PFSK-1 (cell line): ENCODE data around the gene SAG.

ENCODE experiments used
- FOXP2 ChIP-seq: optimal IDR thresholded peaks from 2 replicates; pipeline ENCODE3; 2011; ENCODE audit warnings: borderline replicate concordance, control low read depth, inconsistent platforms; ENCODE audit not compliant: insufficient read depth; ENCODE audit errors: extremely low read length, extremely low read depth
- POLR2AphosphoS5 ChIP-seq: IDR thresholded peaks from 2 replicates; pipeline ENCODE4 v1.6.1; 2012; ENCODE audit warnings: low read depth, mild to moderate bottlenecking, control low read depth, low read length, moderate library complexity
- SIN3A ChIP-seq: IDR thresholded peaks from 2 replicates; pipeline ENCODE4 v1.6.1; 2012; ENCODE audit warnings: mild to moderate bottlenecking, low read length, moderate library complexity, borderline replicate concordance; ENCODE audit not compliant: insufficient read depth
- TAF1 ChIP-seq: IDR thresholded peaks from 2 replicates; pipeline ENCODE4 v1.6.1; 2012; ENCODE audit warnings: low read length, control low read depth, borderline replicate concordance; ENCODE audit not compliant: insufficient read depth
- TF ChIP-seq, protein P1 (sequence below), 2 experiments: IDR thresholded peaks; 2 replicates each; pipeline versions ENCODE4 v1.6.1 to v1.8.0; 2011 to 2012; ENCODE audit warnings: low read depth in 2 of 2, low read length in 2 of 2, control low read depth in 1 of 2, inconsistent platforms in 1 of 2, mild to moderate bottlenecking in 1 of 2, moderate library complexity in 1 of 2; ENCODE audit not compliant: insufficient read depth in 1 of 2

SAG gene

DNA sequence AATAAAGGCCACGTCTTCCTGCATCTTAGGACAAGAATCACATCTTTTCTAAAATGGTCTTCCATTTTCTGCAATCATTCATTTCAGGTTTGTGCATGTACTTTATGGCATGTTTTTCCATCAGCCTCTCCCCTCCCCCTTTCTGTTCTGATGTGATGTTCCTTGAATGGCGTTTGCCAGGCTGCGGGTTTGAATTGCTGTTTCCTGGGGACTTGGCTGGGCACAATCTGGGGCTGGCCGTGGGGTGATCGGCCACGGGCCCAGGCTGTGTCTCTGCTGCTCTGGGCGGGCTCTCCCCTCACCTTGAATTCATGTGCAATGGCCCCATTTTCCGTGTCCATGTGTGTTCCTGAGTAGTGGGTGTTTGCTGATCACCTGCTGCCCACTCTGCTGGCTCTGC lies 61.8 kb downstream of the SAG start:
- TF ChIP-seq, protein P1, sequence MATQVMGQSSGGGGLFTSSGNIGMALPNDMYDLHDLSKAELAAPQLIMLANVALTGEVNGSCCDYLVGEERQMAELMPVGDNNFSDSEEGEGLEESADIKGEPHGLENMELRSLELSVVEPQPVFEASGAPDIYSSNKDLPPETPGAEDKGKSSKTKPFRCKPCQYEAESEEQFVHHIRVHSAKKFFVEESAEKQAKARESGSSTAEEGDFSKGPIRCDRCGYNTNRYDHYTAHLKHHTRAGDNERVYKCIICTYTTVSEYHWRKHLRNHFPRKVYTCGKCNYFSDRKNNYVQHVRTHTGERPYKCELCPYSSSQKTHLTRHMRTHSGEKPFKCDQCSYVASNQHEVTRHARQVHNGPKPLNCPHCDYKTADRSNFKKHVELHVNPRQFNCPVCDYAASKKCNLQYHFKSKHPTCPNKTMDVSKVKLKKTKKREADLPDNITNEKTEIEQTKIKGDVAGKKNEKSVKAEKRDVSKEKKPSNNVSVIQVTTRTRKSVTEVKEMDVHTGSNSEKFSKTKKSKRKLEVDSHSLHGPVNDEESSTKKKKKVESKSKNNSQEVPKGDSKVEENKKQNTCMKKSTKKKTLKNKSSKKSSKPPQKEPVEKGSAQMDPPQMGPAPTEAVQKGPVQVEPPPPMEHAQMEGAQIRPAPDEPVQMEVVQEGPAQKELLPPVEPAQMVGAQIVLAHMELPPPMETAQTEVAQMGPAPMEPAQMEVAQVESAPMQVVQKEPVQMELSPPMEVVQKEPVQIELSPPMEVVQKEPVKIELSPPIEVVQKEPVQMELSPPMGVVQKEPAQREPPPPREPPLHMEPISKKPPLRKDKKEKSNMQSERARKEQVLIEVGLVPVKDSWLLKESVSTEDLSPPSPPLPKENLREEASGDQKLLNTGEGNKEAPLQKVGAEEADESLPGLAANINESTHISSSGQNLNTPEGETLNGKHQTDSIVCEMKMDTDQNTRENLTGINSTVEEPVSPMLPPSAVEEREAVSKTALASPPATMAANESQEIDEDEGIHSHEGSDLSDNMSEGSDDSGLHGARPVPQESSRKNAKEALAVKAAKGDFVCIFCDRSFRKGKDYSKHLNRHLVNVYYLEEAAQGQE (IDR thresholded peaks at IDR 0.05; ENCODE audit: insufficient read depth in 1 of 2, low read depth in 2 of 2, low read length in 2 of 2), result no peak
- TF ChIP-seq POLR2AphosphoS5 (no peak), SIN3A (no peak), TAF1 (no peak), FOXP2 (no peak)

DNA sequence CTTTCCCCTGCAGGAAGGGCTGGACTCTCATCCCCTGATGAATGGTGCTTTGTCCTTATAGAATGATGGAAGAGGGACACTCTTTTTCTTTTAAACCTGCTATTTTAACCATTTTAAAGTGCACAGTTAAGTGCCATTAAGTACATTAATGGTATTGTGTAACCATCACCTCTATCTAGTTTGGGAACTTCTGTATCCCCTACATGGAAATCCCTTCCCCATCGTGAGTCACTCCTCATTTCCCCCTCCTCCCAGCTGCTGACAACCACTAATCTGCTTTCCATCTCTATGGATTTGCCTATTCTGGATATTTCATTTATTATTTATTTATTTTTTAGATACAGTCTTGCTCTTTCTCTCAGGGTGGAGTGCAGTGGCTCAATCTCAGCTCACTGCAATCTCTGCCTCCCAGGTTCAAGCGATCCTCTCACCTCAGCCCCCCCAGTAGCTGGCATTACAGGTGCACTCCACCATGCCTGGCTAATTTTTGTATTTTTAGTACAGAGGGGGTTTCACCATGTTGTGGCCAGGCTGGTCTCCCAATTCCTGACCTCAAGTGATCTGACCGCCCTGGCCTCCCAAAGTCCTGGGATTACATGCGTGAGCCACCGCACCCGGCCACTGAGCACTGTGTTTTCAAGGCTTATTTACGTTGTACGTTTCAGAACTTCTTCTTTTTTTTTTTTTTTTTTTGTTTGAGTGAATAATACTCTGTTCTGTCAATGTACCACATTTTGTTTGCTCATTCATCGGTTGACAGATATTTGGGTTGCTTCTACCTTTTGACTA lies 62.5 kb downstream of the SAG start:
- TF ChIP-seq SIN3A (no peak), FOXP2 (no peak), POLR2AphosphoS5 (no peak), TAF1 (no peak)
- TF ChIP-seq, protein P1 (IDR thresholded peaks at IDR 0.05; ENCODE audit: insufficient read depth in 1 of 2, low read depth in 2 of 2, low read length in 2 of 2), result no peak

DNA sequence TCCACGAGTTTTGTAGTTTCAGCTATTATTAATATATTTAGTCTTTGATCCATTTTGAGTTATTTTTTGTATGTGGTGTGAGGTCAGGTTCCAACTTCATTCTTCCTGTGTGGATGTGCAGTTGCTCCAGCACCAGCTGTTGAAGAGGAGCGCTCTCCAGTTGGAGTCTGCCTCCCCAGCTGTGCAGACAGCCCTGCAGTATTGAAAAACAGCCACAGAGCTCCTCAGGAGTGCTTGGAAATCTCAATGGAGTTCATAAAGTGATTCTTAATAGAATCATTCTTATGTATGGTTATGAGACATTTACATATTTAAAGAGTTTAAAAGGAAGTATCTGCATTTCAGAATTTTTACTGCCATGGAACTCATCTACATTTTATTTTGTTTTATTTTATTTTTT lies 64.0 kb downstream of the SAG start:
- TF ChIP-seq TAF1, result no peak
- TF ChIP-seq FOXP2, result no peak
- no peak for TF ChIP-seq SIN3A
- TF ChIP-seq, protein P1 (IDR thresholded peaks at IDR 0.05; ENCODE audit: insufficient read depth in 1 of 2, low read depth in 2 of 2, low read length in 2 of 2), result no peak
- no peak for TF ChIP-seq POLR2AphosphoS5

DNA sequence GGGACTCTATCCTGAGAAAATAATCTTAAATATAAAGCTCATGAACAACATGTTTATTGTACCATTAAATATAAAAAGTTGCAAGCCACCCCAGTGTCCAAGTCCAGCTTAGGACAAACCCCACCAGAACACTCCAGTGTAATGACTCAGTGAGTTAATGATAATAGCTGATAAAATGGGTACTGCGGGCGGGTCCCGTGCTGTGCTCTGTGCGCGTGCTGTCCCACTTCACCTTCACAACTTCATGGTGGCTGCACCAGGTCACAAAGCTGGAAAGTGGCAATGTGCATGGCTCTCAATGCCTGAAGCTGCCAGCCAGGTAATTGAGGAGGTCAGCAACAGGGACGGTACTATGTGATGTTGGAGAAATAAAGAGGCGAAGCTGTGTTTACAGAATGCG lies 65.2 kb downstream of the SAG start:
- no peak for TF ChIP-seq FOXP2
- TF ChIP-seq POLR2AphosphoS5, result no peak
- no peak for TF ChIP-seq TAF1
- no peak for TF ChIP-seq SIN3A
- TF ChIP-seq, protein P1 (IDR thresholded peaks at IDR 0.05; ENCODE audit: insufficient read depth in 1 of 2, low read depth in 2 of 2, low read length in 2 of 2), result no peak

DNA sequence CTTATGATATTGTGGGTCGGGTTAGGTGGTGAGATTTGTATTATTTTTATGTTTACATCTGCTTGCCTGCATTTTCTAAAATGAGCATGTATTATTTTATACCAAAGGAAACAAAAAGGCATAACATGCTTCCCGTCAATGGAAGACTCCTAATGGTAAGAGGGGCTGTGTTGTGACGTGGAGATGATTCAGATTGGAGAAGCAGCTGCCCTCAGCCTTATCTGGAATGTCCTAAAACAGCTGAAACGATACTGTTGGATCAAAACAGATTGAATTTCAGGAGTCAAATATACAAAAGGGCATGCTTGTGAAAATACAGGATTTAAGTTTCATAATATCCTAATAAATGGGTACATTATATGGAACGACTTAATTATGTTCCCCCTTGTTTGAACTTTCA lies 65.7 kb downstream of the SAG start:
- TF ChIP-seq FOXP2 (no peak), SIN3A (no peak), POLR2AphosphoS5 (no peak), TAF1 (no peak)
- TF ChIP-seq, protein P1 (IDR thresholded peaks at IDR 0.05; ENCODE audit: insufficient read depth in 1 of 2, low read depth in 2 of 2, low read length in 2 of 2), result no peak
